IMR-90 (cell line): ENCODE results near the gene ADAM33. TPM values are rescaled to one million over a fixed set of nuclear protein-coding genes. Genes with fewer than 3 reads are reported as not detected.

Source experiments
- FOS ChIP-seq: fragments of 150-350 bp; IDR thresholded peaks from 2 replicates; pipeline ENCODE4 v1.6.1; 2016; ENCODE audit warnings: low read depth, low read length
- MAZ ChIP-seq: IDR thresholded peaks from 2 replicates; pipeline ENCODE4 v1.6.1; 2012; ENCODE audit warnings: low read depth, mild to moderate bottlenecking, low read length, improper control_type of control experiment, moderate library complexity, borderline replicate concordance
- SMC3 ChIP-seq: fragments of 150-350 bp; IDR thresholded peaks from 2 replicates; pipeline ENCODE4 v1.6.1; 2016; ENCODE audit warnings: low read depth, mild to moderate bottlenecking, antibody characterized with exemption, low read length, moderate library complexity
- polyA plus RNA-seq, 3 experiments: library from polyadenylated mRNA; depleted of rRNA; stranded (reverse); fragments of >200 nt; gene quantifications; 2 replicates each; pipeline ENCODE4 v1.2.3, GENCODE V29; 2012; ENCODE audit warnings: low replicate concordance in 1 of 3
- total RNA-seq: library from RNA; depleted of rRNA; stranded (reverse); fragments of >200 nt; gene quantifications from 2 replicates; pipeline ENCODE4 v1.2.3, GENCODE V29; 2012

Gene ADAM33
- total and polyA plus RNA-seq, 2 of the 4 experiments (the other 2 are of a cell fraction), result 0.18 to 1.7 TPM

DNA sequence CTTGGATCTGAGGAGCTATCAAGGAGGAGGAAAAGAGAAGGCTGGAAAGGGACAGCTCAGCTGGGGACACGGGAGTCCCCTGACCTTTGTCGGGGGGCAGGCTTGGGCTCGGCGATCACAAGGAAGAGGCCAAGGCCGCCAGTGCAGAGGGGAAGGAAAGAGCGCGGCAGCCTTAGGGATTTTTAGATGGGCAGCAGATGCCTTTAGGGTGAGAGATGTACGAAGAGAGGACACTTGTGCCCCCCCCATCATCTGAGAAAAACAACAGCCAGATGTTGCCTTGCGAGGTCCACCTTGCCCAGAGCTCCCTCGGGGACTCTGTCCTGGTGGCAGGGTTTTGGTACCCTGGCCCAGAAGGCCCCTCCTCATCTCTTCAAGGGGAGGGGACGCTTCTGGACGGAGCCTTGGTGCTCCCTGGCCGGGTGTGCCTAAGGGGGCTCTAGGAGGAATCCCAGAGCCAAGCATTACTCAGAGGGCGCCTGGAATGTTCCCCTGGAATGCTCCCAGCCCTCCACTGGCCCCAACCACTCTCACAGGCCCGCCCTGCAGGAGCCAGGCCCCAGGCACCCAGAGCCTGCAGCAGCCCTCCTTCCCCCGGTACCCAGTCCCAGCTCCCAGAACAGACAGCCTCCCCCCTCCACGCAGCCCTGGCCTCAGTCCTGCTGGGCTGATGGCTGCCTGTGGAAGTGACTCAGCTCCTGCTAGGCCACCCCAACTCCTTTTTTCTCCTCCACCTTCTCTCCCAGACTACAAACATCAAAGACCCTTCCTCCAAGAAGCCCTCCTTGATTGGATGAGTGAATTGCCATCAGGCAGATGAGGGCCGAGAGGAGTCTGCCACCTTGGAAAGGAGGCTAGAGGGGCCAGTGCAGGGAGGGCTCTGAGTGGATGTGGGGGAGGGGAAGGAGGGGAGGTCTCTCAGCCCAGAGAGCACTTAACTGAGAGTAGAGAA, 1.8 kb downstream of the ADAM33 start (continued):
- TF ChIP-seq MAZ (no peak; the same call in 1 of the 2 replicates), SMC3 (no peak), FOS (no peak)
